ENCODE measurements around the gene EML1.

The EML1 gene

DNA sequence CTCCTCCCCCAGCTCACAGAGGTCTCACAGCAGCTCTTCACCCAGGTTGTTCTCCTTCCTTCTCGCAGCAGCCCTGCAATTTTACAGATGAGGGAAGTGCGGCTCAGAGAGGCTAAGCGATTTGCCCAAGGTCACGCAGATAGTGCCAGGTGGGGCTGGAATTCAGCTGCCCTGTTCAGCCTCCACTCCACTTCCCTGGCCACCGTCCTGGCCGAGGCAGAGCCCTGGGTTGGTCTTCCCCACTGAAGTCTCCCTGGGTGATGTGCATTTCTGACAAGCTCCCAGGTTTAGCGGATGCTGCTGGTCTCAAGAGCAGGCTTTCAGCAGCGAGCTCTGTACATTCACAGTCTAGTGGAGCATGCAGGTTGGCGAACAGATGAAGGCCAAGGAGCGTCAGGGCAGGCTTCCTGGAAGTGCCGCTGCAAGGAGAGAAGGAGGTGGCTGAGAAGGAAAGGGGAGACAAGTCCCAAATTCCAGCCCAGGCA, 28.9 kb upstream of the EML1 start:
- TF ChIP-seq, protein P1, sequence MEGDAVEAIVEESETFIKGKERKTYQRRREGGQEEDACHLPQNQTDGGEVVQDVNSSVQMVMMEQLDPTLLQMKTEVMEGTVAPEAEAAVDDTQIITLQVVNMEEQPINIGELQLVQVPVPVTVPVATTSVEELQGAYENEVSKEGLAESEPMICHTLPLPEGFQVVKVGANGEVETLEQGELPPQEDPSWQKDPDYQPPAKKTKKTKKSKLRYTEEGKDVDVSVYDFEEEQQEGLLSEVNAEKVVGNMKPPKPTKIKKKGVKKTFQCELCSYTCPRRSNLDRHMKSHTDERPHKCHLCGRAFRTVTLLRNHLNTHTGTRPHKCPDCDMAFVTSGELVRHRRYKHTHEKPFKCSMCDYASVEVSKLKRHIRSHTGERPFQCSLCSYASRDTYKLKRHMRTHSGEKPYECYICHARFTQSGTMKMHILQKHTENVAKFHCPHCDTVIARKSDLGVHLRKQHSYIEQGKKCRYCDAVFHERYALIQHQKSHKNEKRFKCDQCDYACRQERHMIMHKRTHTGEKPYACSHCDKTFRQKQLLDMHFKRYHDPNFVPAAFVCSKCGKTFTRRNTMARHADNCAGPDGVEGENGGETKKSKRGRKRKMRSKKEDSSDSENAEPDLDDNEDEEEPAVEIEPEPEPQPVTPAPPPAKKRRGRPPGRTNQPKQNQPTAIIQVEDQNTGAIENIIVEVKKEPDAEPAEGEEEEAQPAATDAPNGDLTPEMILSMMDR (IDR thresholded peaks at IDR 0.05; ENCODE audit: low read length, missing control alignments), result no peak
- H3K4me3 ChIP-seq (replicated peaks; ENCODE audit: low read depth, low read length), result no peak overlapping the region

DNA sequence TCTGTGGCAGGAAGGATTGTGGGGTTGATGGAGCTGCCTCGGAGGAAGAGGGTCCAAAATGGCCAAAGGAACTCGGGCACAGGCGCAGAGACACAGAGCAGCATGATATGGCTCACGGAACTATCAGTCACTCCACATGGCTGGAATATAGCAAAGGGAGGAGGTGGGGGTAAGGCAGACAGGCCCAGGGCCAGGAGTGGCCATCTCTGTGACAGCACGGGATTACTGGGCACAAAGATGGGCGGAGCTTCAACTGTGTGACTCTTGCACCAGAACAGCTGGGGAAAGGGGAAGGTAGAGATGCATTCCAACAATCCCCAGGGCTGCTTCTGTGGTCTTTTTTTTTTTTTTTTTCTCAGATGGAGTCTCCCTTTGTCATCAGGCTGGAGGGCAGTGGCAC, 24.8 kb upstream of the EML1 start:
- TF ChIP-seq, protein P1 (IDR thresholded peaks at IDR 0.05; ENCODE audit: low read length, missing control alignments), result no peak

More for the DNA sequence above, 28.9 kb upstream of the EML1 start:
- no peak for DNase-seq (ENCODE audit: low read depth)

DNA sequence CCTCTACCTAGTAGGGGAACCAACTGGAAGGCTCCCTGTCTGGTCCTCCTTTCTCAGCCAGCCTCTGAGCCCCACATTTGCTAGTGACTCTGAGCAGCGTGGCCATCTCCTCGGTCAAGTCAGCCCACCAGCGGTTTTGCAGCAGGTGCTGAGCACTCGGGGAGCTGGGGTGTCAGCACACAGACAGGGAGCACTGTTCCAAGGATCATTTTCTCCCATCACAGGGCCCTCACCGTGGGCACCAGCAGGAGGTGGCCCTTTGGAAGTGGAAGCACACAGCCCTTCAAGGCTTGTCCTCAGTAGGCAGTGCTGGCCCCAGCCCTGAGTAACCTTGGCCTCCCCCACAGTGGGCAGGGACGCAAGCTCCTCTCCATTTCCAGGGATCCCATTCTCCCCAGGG, 24.1 kb upstream of the EML1 start:
- DNase-seq (ENCODE audit: low read depth), result no peak
- TF ChIP-seq, protein P1 (IDR thresholded peaks at IDR 0.05; ENCODE audit: low read length, missing control alignments), result no peak
- H3K4me3 ChIP-seq (replicated peaks; ENCODE audit: low read depth, low read length), result no peak overlapping the region

More for the DNA sequence above, 24.8 kb upstream of the EML1 start:
- H3K4me3 ChIP-seq (replicated peaks; ENCODE audit: low read depth, low read length), result no peak overlapping the region
- DNase-seq (ENCODE audit: low read depth), result peak; percentile 31

DNA sequence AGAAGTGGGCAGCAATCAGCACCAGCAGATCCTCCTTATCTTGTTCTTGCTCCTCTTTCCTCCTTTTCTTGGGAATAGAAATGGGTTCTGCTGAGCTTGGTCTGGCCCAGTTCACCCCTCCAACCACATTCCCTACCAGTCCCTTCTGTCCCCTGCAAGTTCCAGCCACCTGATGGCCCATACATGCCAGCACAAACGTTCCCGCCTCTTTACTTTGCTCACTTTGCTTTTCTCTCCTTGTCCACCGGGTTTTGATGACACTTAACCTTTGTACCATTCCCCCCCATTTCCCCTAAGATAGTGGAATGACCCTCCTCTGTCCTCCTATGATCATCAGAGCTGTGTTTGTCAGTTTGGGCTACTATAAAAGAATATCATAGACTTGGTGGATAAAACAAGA, 23.4 kb upstream of the EML1 start:
- TF ChIP-seq, protein P1 (IDR thresholded peaks at IDR 0.05; ENCODE audit: low read length, missing control alignments), result no peak
- DNase-seq (ENCODE audit: low read depth), result no peak
- no peak overlapping the region for H3K4me3 ChIP-seq (replicated peaks; ENCODE audit: low read depth, low read length)

DNA sequence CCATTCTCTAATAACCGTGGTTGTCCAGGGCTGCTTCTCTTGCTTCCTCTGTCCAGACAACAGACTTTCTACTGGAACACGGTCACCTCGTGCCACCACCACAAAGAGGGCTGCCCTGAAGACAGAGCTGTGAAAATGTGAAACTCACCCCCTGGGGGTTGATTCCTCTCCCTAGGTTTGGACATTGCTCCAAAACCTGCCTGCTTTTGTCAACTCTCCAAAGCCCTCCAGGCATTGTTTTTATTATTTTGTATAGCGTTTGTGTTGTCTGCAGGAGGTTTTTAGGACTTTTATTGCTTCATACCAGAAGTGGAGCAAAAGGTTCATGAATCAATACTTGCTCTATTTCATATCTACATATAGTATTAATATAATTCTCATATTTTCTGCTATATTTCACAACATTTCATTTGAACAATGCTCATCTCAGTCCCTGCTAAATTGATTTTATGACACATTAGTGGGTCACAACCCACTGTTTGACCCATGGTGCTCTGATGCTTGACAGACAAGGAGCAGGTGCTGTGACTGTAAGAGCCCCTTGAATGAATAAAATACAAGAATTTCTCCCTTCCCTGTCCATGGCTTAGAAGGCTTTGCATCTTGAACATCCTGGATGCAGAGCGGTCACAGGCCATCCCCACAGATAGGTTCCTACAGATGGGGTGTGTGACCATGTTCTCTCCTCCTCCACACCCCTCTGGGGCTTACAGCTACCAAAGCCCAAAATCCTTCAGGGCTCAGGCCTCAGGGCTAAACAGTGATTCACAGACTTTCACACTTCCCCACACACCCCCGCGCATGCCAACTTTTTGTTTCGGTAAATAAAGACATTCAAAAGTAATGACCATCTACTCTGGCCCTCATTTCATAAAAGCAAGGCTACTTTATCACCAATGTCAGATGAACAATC, 20.6 kb upstream of the EML1 start:
- DNase-seq (ENCODE audit: low read depth), result no peak
- H3K4me3 ChIP-seq (replicated peaks; ENCODE audit: low read depth, low read length), result no peak overlapping the region
- TF ChIP-seq, protein P1 (IDR thresholded peaks at IDR 0.05; ENCODE audit: low read length, missing control alignments), result no peak

DNA sequence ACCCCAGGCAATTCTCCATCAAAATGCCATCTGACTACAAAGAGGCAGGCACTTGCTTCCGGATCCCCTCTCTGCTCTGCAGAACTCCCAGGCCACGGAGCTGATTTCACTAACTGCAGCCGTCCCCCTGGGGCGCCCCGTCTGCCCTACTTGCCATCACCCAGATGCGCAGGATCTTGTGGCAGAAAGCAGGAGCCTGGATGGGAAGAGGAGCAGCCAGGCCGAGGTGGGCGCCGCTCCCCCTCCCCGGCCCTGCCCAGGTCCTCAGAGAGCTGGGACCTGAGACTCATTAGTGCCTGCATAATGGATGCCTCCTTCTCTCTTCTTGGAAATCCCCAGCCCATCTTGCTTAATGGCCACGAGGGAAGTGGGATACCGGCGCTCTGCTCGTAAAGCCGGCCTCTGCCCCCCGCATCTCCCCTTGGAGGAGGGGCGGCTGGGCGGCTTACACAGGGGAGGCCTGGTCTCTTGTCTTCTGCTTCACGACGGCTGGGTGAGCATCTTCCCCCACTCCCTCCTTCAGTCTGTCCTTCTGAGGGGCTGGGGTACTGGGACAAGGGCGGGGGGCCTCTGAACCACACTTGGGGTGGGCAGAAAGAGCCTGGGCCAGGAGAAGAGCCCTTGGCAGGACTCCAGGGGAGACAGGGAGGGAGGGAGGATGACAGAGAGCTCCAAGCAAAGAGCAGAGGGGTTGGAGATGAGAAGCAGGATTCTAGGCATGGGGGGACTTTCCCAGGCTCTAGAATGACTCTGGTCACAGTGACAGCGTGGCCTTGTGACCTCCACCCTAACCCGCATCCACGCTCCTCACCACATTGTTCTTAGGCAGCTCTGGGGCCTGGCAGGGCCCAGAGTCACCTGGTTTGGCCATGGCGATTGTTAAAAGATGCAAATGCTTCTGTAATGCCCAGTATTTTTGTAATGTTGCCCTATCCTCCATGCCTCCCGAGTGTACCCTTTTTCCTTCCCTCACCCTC, 19.4 kb upstream of the EML1 start:
- H3K4me3 ChIP-seq (replicated peaks; ENCODE audit: low read depth, low read length), result no peak overlapping the region
- DNase-seq (ENCODE audit: low read depth), result no peak
- TF ChIP-seq, protein P1 (IDR thresholded peaks at IDR 0.05; ENCODE audit: low read length, missing control alignments), result no peak

Measured in fibroblast of pulmonary artery (primary cell).